HepG2 (cell line): ENCODE data around the gene KHNYN. TPM values are rescaled to one million over a fixed set of nuclear protein-coding genes. Genes with fewer than 3 reads are reported as not detected.
A peak's percentile ranks its signal among the peaks of the same experiment; 100 is the strongest.

Experiments used
- AHR ChIP-seq: IDR thresholded peaks from 2 replicates; pipeline ENCODE4 v1.6.1; 2018; ENCODE audit warnings: missing genetic modification reagents, missing compliant biosample characterization
- BORCS8-MEF2B ChIP-seq: sonication (generic); formaldehyde crosslinking; IDR thresholded peaks from 2 replicates; pipeline ENCODE4 v1.8.0; 2022; ENCODE audit warnings: mild to moderate bottlenecking, missing genetic modification reagents
- HMGXB4 ChIP-seq, 2 experiments: sonication (generic) in 1 of 2; formaldehyde crosslinking in 1 of 2; IDR thresholded peaks; 2 replicates each; pipeline versions ENCODE4 v1.4.0 to v1.6.1; 2018 to 2020; ENCODE audit warnings: missing genetic modification reagents in 2 of 2, borderline replicate concordance in 1 of 2, low read depth in 1 of 2, mild to moderate bottlenecking in 1 of 2, missing biosample characterization in 1 of 2
- HOXA3 ChIP-seq: sonication (generic); formaldehyde crosslinking; IDR thresholded peaks from 2 replicates; pipeline ENCODE4 v1.5.0; 2020; ENCODE audit warnings: missing genetic modification reagents
- JUNB ChIP-seq: sonication (generic); formaldehyde crosslinking; IDR thresholded peaks from 2 replicates; pipeline ENCODE4 v1.8.0; 2022; ENCODE audit warnings: missing genetic modification reagents, mild to moderate bottlenecking, borderline replicate concordance
- NONO ChIP-seq, 2 experiments: fragments of 450-650 bp in 1 of 2; sonication (generic) in 1 of 2; formaldehyde crosslinking in 1 of 2; IDR thresholded peaks in 1 of 2; conservative IDR thresholded peaks in 1 of 2; 2 replicates each; pipeline versions ENCODE4 v1.6.1 to v1.8.0; 2017 to 2022; ENCODE audit warnings: mild to moderate bottlenecking in 1 of 2, missing genetic modification reagents in 1 of 2, moderate library complexity in 1 of 2
- RARA ChIP-seq: IDR thresholded peaks from 2 replicates; pipeline ENCODE4 v1.6.1; 2016; ENCODE audit warnings: missing genetic modification reagents, missing compliant biosample characterization
- ZFX ChIP-seq: sonication (generic); formaldehyde crosslinking; IDR thresholded peaks from 2 replicates; pipeline ENCODE4 v1.4.0; 2020; ENCODE audit warnings: mild to moderate bottlenecking, low read depth, missing genetic modification reagents, moderate library complexity
- ZNF329 ChIP-seq: sonication (generic); formaldehyde crosslinking; IDR thresholded peaks from 2 replicates; pipeline ENCODE4 v1.9.0; 2021; ENCODE audit warnings: low read depth, mild to moderate bottlenecking, missing genetic modification reagents
- ZNF598 ChIP-seq: sonication (generic); formaldehyde crosslinking; IDR thresholded peaks from 2 replicates; pipeline ENCODE4 v1.5.1; 2020; ENCODE audit warnings: mild to moderate bottlenecking, missing genetic modification reagents, borderline replicate concordance
- polyA plus RNA-seq, 8 experiments: library from polyadenylated mRNA; depleted of rRNA in 3 of 8; stranded (reverse) in 7 of 8; unstranded in 1 of 8; fragments of >200 nt; fragmentation: Illumina TruSeq in 4 of 8; extraction: Trizol in 4 of 8; gene quantifications; 2 replicates each; pipeline versions ENCODE4 v1.2.1 to v1.2.3, GENCODE V29; 2011 to 2016; ENCODE audit warnings: low read depth in 4 of 8, missing spikeins in 1 of 8, mixed read lengths in 1 of 8; ENCODE audit not compliant: insufficient read depth in 1 of 8
- total RNA-seq, 5 experiments: library from RNA; depleted of rRNA; stranded (reverse); fragments of >200 nt; fragmentation: Illumina TruSeq; extraction: Trizol; gene quantifications; 2 replicates each; pipeline ENCODE4 v1.2.3, GENCODE V29; 2016; ENCODE audit warnings: low read depth in 1 of 5
- TF ChIP-seq, protein P1 (sequence below): sonication (generic); formaldehyde crosslinking; IDR thresholded peaks from one replicate; pipeline ENCODE4 v1.5.1; 2020; ENCODE audit warnings: mild to moderate bottlenecking, missing genetic modification reagents; ENCODE audit errors: not compliant biosample characterization
- TF ChIP-seq, protein P2 (sequence below): sonication (generic); formaldehyde crosslinking; IDR thresholded peaks from 2 replicates; pipeline ENCODE4 v1.4.0; 2020; ENCODE audit warnings: missing genetic modification reagents
- TF ChIP-seq, protein P3 (sequence below): sonication (generic); formaldehyde crosslinking; conservative IDR thresholded peaks from 2 replicates; pipeline ENCODE4 v1.4.0; 2020; ENCODE audit warnings: missing genetic modification reagents

Gene KHNYN
- total and polyA plus RNA-seq, 2 of the 13 experiments (the other 11 are each of a cell fraction or from before 2014, with no cell fraction given): 52.8 to 75.7 TPM

DNA sequence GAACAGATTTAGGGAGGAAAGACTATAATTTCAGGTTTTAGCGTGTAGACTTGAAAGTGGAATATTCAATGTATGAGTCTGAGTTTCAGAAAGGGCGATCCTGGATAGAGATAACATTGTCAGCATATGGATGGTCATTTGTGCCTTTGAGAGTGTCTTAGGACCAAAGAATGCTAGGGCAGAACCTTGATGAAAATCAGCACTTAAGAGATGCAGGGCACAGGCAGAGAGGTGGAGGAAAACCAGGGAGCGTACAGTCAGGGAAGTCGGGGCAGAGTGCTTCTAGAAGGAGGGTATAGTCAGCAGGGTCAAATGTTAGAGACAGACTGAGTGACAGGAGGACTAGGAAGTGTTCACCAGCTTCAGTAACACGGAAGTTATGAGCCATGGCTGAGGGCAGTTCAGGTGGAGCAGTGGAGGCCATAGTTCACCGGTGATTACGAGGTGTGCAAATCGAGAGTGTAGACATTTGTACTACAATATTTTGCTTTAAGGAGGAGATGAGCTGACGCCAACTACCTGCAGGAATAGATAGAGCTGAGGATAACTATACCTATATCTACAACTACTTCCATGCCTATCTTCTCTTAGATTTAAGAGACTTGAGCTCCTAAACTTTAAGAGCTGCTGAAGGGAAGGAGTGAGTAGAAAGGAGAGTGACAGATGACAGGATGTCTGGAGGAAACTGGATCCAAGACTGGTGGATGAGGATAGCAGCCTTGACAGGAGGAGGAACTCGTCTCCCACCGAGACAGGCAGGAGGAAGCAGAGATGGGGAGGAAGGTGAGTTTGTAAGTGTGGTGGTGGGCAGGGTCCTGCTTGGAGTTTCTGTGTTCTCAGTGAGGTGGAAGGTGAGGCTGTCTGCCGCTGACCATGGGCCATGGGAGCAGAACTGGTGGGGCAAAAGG is 6.8 kb upstream of the KHNYN start (continued):
- TF ChIP-seq, protein P1, sequence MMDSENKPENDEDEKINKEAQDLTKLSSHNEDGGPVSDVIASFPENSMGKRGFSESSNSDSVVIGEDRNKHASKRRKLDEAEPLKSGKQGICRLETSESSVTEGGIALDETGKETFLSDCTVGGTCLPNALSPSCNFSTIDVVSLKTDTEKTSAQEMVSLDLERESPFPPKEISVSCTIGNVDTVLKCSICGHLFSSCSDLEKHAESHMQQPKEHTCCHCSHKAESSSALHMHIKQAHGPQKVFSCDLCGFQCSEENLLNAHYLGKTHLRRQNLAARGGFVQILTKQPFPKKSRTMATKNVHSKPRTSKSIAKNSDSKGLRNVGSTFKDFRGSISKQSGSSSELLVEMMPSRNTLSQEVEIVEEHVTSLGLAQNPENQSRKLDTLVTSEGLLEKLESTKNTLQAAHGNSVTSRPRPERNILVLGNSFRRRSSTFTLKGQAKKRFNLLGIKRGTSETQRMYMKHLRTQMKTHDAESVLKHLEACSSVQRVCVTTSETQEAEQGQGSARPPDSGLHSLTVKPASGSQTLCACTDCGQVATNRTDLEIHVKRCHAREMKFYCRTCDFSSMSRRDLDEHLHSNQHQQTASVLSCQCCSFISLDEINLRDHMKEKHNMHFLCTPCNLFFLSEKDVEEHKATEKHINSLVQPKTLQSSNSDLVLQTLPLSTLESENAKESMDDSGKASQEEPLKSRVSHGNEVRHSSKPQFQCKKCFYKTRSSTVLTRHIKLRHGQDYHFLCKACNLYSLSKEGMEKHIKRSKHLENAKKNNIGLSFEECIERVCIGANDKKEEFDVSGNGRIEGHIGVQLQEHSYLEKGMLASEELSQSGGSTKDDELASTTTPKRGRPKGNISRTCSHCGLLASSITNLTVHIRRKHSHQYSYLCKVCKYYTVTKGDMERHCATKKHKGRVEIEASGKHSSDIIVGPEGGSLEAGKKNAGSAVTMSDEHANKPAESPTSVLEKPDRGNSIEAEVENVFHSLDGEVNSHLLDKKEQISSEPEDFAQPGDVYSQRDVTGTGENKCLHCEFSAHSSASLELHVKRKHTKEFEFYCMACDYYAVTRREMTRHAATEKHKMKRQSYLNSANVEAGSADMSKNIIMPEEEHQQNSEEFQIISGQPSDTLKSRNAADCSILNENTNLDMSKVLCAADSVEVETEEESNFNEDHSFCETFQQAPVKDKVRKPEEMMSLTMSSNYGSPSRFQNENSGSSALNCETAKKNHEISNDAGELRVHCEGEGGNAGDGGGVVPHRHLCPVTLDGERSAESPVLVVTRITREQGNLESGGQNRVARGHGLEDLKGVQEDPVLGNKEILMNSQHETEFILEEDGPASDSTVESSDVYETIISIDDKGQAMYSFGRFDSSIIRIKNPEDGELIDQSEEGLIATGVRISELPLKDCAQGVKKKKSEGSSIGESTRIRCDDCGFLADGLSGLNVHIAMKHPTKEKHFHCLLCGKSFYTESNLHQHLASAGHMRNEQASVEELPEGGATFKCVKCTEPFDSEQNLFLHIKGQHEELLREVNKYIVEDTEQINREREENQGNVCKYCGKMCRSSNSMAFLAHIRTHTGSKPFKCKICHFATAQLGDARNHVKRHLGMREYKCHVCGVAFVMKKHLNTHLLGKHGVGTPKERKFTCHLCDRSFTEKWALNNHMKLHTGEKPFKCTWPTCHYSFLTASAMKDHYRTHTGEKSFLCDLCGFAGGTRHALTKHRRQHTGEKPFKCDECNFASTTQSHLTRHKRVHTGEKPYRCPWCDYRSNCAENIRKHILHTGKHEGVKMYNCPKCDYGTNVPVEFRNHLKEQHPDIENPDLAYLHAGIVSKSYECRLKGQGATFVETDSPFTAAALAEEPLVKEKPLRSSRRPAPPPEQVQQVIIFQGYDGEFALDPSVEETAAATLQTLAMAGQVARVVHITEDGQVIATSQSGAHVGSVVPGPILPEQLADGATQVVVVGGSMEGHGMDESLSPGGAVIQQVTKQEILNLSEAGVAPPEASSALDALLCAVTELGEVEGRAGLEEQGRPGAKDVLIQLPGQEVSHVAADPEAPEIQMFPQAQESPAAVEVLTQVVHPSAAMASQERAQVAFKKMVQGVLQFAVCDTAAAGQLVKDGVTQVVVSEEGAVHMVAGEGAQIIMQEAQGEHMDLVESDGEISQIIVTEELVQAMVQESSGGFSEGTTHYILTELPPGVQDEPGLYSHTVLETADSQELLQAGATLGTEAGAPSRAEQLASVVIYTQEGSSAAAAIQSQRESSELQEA (CRISPR knock-in tag): peak; percentile 28
- peak; percentile 21; the same call in 1 of the 2 replicates for TF ChIP-seq HOXA3 (CRISPR knock-in tag)
- peak; percentile 45; the same call in 1 of the 2 replicates for TF ChIP-seq JUNB
- TF ChIP-seq, protein P2, sequence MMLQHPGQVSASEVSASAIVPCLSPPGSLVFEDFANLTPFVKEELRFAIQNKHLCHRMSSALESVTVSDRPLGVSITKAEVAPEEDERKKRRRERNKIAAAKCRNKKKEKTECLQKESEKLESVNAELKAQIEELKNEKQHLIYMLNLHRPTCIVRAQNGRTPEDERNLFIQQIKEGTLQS: no peak
- TF ChIP-seq, protein P3, sequence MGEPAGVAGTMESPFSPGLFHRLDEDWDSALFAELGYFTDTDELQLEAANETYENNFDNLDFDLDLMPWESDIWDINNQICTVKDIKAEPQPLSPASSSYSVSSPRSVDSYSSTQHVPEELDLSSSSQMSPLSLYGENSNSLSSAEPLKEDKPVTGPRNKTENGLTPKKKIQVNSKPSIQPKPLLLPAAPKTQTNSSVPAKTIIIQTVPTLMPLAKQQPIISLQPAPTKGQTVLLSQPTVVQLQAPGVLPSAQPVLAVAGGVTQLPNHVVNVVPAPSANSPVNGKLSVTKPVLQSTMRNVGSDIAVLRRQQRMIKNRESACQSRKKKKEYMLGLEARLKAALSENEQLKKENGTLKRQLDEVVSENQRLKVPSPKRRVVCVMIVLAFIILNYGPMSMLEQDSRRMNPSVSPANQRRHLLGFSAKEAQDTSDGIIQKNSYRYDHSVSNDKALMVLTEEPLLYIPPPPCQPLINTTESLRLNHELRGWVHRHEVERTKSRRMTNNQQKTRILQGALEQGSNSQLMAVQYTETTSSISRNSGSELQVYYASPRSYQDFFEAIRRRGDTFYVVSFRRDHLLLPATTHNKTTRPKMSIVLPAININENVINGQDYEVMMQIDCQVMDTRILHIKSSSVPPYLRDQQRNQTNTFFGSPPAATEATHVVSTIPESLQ (CRISPR knock-in tag): no peak
- 0 out of 2 replicates have a peak, but pooled peaks have one; percentile 40 for TF ChIP-seq ZNF598
- no peak for TF ChIP-seq AHR (CRISPR knock-in tag)
- TF ChIP-seq BORCS8-MEF2B (CRISPR knock-in tag): peak; percentile 50; the same call in 1 of the 2 replicates
- peak; percentile 53; the same call in 1 of the 2 replicates for TF ChIP-seq ZFX (CRISPR knock-in tag)
- no peak for TF ChIP-seq NONO (IDR thresholded peaks at IDR 0.05)
- 0 out of 2 replicates have a peak, but pooled peaks have one; percentile 12 for TF ChIP-seq NONO (CRISPR knock-in tag; conservative IDR thresholded peaks at IDR 0.05)
- no peak for TF ChIP-seq ZNF329 (CRISPR knock-in tag)
- TF ChIP-seq RARA (CRISPR knock-in tag): 0 out of 2 replicates have a peak, but pooled peaks have one; percentile 43
- 0 out of 4 replicates have a peak, but pooled peaks have one; percentile 27 to 33 for TF ChIP-seq HMGXB4 (CRISPR knock-in tag; IDR thresholded peaks at IDR 0.05; ENCODE audit: borderline replicate concordance in 1 of 2, low read depth in 1 of 2)
